DMS 273 (cell line): Measurements from ENCODE around the gene VEZT.
"Not testable (repeated sequence)": the region's sequence is repeated elsewhere in the genome, so short reads cannot be mapped to it uniquely, and the experiment has no call there.

Experiments used
- DNase-seq: peaks from one replicate; lab custom pipeline; 2025; ENCODE audit not compliant: unreplicated experiment; lab: John Stamatoyannopoulos, UW

Gene VEZT

DNA sequence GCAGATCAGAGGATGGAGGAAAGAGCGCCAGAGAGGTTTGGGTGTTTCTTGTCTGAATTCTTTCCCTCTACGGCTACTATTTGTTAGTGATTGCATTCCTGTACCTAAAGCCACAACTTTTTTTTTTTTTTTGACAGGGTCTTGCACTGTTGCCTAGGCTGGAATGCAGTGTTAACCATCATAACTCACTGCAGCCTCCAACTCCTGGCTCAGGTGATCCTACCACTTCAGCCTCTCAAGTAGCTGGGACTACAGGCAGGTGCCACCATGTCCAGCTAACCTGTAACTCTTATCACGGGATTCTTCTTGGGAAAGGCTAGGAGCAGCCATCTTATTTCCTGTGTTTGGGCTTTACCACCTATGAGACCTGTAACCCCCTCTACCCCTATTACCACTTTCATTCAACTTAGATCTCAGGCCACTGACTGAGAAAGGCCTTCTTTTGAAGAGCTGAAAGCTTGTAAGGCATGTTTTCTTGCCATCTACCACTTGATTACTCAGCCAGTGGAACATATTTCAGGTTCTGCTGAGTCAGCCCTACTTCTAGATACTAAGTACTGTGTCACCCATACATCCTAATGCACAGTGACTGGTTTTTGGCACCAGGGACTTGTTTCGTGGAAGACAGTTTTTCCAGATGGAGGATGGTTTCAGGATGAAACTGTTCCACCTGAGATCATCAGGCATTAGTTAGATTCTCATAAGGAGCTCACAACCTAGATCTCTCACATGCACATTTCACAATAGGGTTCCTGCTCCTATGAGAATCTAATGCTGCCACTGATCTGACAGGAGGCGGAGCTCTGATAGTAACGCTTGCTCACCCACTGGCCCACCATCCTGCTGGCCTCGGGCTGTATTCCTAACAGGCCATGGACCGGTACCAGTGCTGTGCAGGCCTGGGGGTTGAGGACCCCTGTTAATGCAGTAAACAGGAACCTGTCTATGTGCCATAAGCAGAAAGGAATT, 6.9 kb downstream of the VEZT start:
- no peak for DNase-seq

DNA sequence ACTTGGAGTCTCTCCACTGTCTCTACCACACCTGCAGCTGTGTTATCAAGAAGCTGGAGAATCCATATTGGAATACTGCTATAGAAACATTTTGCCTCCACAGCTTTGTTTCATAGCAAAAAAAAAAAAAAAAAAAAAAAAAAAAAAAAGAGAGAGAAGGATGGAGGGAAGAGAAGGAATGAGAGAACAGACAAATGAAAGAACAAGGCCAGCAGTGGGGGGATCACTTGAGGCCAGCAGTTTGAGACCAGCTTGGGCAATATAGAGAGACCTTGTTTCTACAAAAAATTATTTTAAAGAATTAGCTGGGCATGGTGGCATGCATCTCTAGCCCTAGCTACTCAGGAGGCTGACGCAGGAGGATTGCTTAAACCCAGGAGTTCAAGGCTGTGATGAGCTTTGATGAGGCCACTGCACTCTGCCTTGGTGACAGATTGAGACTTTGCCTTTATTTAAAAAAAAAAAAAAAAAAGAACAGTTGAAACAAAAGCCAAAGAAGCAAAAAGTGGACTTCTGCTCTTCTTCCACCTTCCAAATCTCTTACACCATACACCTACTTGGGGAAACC, 8.1 kb downstream of the VEZT start:
- no peak for DNase-seq

DNA sequence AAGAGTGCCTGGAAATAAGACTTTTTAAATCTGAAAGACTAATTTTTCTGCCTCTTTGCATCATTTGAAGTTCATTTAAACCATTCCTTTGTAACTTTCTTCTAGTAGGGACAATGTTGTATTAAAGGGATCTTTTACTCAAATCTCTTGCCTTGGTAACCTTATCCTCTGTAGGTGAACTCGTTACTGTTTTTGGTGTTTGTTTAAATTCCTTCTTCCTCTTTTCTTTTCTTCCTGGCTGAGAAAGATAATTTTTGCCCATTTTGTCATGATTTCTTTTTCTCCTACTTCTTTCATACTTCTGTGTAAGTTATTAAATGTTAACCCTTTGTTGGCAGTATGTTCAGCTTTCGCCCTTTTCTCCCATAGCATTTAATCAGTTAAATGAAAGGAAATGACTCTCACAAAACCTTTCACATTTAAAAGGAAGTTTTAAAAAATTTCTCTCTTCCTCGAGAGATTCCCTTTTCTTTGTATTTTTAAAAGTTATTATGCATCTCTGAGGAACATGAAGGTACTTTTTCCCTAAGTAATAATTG, 10.3 kb downstream of the VEZT start:
- DNase-seq = no peak

DNA sequence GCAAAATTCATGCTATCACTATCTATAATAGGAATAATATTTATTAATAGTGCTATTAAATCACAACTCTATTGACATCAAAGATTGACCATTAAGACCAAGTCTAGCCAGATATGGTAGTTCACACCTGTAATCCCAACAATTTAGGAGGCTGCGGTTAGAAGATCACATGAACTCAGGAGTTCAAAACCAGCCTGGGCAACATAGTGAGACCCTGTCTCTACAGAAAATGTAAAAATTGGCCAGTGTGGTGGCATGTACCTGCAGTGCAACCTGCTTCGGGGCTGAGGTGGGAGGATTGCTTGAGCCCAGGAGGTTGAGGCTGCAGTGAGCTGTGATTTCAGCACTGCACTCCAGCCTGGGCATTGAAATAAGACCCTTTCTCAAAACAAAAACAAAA, 11.0 kb downstream of the VEZT start:
- no peak for DNase-seq

DNA sequence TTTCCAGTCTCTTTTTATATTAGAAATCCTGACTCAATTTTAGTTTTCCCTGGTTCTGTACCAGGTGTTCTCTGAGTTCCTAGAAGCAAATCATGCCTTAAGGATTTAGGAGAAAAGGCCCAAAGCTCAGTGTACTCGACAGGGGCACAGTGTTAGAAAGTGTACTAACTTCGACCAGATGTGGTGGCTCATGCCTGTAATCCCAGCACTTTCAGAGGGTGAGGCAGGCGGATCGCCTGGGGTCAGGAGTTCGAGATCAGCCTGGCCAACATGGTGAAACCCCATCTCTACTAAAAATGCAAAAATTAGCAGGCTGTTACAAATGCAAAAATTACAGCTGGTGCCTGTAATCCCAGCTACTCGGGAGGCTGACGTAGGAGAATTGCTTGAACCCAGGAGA, 12.0 kb downstream of the VEZT start:
- no peak for DNase-seq

DNA sequence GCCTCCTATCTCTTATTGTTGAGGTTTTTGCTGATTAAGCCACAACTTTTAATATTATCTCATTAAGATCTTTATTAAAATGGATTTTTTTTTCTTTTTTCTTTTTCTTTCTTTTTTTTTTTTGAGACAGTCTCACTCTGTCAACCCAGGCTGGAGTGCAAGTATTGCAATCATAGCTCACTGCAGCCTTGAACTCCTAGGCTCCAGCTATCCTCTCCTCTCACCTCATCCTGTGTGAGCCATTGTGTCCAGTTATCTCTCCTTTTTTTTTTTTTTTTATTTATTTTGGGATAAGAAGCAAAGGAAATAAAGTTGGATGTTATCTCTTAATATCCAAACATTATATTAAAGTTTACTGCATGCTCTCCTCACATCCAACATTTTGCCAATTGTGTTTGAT, 12.7 kb downstream of the VEZT start:
- no peak for DNase-seq

DNA sequence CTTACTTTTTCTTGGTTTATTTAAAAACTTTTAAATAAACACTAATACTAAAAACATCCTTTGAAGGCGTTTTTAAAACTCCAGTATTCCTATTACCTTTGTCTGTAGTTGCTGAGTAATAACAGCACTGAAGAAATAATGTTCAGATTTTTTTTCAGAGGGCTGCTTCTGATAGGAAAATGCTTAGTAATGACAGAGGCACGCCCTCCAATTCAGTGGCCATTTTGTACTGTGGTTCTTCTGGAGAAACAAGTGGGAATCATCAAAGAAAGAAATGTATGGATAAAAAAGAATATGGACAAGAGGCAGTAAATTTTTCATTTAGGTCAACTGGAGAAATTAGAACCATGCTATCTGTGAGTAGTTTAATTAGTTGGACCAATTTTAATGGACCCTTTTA, 13.6 kb downstream of the VEZT start:
- peak; percentile 12 for DNase-seq

DNA sequence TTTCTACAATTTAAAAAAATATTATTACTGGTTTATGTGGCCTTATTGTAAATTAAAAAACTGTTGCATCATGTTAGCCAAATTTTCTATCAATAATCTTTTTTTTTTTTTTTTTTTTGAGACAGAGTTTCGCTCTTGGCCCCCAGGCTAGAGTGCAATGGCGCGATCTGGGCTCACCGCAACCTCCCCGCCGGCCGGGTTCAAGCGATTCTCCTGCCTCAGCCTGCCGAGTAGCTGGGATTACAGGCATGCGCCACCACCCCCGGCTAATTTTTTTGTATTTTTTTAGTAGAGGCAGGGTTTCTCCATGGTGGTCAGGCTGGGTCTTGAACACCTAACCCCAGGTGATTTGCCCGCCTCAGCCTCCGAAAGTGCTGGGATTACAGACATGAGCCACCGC, 16.6 kb downstream of the VEZT start:
- not testable (repeated sequence) for DNase-seq

DNA sequence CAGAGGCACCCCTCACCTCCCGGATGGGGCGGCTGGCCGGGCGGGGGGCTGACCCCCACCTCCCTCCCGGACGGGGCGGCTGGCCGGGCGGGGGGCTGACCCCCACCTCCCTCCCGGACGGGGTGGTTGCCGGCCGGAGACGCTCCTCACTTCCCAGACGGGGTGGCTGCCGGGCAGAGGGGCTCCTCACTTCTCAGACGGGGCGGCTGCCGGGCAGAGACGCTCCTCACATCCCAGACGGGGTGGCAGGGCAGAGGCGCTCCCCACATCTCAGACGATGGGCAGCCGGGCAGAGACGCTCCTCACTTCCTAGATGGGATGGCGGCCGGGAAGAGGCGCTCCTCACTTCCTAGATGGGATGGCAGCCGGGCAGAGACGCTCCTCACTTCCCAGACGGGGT, 18.0 kb downstream of the VEZT start:
- DNase-seq = not testable (repeated sequence)

DNA sequence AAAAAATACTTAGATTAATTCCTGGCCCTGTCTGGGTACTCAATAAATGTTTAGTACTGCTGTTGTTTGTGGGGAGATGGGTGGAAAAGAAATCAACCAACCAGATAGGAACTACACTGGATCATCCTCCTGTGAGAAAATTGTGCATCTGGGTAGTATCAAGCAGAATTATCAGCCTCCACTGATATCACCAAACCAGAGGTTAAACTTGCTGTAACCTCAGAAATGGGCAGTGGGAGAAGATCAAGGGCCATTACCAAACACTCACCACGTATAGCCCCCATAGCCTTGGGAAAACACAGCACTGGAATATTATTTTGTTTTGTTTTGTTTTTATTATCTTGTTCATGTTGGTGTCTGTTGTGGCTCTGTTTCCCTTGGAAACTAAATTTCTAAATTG, 19.7 kb downstream of the VEZT start:
- no peak for DNase-seq

DNA sequence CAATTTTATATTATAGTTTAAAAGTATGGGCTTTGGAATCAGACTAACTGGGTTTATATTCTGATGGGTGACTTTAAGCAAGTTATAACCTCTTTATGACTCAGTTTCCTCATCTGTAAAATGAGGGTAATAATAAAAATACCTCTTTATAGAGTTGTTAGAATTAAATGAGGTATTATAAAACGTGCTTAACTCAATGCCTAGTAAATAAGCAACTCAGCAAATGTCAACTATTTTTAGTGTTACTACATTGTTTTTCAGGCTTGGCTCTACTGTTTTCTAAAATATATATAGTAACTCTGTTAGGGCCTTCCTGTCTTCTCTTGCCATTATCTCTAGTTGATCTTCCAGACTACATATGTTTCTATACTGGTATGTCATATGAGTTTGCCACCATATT, 20.5 kb downstream of the VEZT start:
- DNase-seq = no peak

DNA sequence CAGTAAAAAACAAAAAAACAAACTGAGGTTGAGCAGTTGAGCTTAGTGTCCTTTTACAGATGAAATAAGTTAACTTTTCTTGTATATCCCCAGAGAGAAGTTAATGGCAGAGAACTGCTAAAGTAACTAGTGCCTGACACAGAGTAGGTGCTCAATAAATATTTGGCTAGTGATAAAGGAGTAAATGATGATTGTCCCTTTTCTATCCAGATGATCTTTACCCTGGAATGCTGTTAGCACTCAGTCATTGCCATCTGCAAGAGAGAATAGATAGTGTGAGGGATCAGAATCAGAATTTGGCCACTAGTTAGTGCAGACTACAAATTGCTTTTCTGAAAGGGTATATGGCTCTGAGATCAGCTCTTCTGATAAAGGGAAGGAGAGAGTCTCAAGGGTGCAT, 21.6 kb downstream of the VEZT start:
- no peak for DNase-seq

DNA sequence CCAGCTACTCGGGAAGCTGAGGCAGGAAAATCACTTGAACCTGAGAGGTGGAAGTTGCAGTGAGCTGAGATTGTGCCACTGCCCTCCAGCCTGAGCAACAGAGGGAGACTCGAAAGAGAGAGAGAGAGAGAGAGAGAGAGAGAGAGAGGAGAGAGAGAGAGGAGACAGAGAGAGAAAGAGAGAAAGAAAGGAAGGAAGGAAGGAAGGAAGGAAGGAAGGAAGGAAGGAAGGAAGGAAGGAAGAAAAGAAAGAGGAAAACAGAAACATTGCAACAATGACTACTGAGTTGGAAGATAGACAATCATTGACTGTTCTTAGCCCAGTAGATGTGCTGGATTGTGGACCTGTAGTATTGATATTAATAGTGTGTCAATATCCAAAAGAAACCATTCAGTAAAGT, 22.2 kb downstream of the VEZT start:
- DNase-seq = not testable (repeated sequence)

DNA sequence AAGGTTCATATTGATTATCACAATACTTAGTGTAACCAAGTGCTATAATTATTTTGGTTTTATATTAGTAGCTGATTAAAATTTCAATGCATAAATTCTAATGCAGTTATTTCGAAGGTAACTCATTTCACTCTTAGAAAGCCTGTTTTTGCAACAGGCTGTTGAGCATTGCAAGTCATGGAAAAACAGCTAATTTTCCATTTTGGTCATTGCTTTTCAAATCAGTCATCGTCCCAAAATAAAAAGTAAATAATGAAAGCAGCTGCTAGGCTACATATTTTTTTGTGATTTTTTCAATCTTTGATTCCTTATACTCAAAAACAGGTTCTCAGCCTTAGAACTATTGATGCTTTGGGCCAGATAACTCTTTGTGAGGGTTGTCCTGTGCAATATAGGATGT, 22.9 kb downstream of the VEZT start:
- no peak for DNase-seq

DNA sequence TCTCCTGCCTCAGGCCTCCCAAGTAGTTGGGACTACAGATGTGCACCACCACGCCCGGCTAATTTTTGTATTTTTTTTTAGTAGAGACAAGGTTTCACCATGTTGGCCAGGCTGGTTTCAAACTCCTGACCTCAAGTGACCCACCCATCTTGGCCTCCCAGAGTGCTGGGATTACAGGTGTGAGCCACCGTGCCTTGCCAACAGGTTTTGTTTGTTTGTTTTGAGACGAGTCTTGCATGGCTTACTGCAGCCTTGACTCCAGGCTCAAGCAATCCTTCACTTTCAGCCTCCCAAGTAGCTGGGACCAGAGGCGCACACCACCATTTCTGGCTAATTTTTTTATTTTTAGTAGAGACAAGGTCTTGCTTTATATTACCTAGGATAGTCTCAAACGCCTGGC, 23.5 kb downstream of the VEZT start:
- DNase-seq = not testable (repeated sequence)

DNA sequence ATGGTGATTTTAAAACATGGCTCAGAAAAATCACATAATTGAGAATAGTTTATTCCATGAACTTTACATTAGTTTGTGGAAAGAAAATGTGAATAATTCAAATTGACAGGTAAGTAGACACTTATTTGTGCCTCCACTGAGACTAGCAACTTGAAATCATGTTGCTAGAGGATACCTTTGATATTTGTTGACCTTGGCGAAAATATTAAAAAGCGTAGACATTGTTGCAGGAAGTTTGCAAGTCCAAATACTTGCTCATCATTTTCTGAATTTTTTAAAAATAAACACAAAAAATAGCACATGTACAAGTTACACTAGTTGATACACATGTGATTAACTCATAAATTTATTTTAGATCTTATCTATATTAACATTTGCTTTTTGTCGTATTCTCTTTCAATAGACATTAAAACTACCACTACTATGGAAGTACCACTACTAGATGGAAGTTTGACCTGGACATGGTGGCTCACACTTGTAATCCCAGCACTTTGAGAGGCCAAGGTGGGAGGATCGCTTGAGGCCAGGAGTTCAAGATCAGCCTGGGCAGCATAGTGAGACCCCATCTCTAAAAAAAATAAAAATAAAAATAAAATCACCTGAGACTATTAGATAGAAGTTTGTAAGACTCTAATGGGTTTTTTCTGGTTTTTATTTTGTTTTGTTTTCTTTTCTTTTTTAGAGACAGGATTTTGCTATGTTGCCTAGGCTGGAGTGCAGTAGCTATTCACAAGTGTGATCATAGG, 24.3 kb downstream of the VEZT start:
- no peak for DNase-seq

DNA sequence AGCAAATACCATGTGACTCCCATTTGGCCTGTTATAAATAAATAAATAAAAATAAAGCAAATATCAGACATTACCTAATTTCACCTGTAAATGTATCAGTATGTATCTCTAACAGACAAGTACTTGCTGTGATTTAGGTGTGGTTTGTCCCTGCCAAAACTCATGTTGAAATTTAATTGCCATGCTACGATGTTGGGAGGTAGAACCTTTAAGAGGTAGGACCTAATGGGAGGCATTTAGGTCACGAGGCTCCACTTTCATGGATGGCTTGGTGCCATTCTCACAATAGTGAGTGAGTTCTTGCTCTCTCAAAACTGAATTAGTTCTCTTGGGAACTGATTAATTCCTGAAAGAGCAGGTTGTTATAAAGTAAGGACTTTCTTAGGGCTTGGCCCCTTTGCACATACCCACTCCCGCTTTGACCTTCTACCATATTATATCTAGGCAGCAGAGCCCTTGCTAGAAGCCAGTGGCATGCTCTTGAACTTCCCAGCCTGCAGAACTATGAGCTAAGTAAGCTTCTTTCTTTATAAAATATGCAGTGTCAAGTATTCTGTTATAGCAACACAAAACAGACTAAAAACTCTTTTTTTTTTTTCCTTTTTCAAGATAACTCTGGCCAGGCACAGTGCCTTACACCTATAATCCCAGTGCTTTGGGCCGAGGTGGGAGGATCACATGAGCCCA, 26.0 kb downstream of the VEZT start:
- no peak for DNase-seq

DNA sequence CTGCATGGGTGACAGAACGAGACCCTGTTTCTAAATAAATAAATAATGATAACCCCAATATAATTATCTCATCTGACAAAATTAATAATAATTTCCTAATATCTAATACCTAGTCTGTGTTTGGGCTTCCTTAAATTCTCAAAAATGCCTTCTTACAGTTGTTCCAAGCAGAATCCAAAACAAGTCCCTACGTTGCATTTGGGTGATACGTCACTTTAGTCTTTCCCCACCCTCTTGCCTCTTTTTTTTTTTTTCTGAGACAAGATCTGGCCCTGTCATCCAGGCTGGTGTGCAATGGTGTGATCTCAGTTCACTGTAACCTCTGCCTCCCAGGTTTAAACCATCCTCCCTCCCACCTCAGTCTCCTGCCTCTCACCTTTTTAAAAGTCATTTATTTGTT, 26.7 kb downstream of the VEZT start:
- no peak for DNase-seq

DNA sequence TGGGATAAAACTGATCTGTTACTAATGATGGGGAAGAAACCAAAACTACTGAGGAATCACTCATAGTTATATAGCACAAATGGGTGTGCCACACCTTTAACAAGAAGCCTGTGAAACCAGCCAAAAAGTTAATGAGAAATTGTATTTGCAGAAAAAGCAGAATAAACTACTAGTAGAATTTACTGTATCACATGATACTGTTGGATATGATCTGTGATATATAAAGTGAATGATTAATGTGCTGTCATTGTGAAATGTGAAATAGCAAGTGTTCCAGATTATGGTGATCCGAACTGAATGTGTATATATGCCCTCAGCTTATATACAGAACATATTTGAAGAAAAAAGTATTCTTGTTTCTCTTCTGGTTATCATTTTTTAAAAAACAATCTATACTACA, 30.5 kb downstream of the VEZT start:
- no peak for DNase-seq

DNA sequence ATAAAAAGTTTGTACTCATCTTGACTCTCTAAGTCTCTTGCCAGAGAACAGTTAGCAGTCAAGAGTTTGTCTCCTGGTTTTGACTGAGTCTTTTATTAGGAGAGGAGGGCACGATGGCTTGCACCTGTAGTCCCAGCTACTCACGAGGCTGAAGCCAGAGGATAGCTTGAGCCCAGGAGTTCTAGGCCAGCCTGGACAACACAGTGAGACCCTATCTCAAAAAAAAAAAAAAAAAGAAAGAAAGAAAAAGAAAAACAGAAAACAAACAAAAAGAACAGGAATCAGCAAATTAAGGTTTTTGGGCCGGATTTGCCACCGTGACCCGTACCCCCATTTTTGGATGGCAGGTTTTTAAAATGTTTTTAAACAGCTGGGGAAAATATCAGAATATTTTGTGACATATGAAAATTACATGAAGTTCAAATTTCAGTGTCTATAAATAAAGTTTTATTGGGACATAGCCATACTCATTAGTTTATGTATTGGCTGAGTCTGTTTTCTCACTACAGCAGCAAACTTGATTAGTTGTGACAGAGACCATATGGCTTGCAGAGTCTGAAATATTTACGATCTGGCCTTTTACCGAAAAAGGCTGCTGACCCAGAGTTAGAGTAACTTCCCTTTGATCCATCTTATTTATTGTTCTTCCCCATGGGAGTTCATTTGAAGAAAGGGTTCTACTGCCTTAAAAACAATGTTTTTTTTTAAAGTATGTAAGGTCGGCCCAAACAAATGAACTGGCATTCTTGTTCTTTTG, 31.2 kb downstream of the VEZT start:
- DNase-seq = peak; percentile 34
